A673 (cell line): ENCODE data around the gene CDH23. TPM values are rescaled to one million over a fixed set of nuclear protein-coding genes. Genes with fewer than 3 reads are reported as not detected.

Experiments used
- BruUV-seq: library from RNA; stranded (reverse); fragments of 400-500 nt; replicated peaks from 2 replicates; lab custom pipeline; 2021; lab: Mats Ljungman, UMichigan
- CTCF ChIA-PET: fragments of 300-600 bp; sonication (Branson Sonifier 250); formaldehyde crosslinking; loops from one replicate; lab custom pipeline; 2022; ENCODE audit warnings: antibody characterized with exemption; lab: Charles Lee
- POLR2A ChIA-PET: fragments of 300-600 bp; sonication (Branson Sonifier 250); formaldehyde crosslinking; loops from one replicate; lab custom pipeline; 2022; ENCODE audit warnings: antibody characterized with exemption; ENCODE audit not compliant: low non-redundant PET; lab: Charles Lee
- DNase-seq: peaks from one replicate; pipeline ENCODE4 v3.0.0-alpha.2; 2015; ENCODE audit warnings: low spot score
- H3K27ac ChIP-seq: fragments of 200-600 bp; sonication (generic); 2 replicates; pipeline ENCODE4 v1.5.1; 2016; ENCODE audit warnings: mixed run types, low read depth, mild to moderate bottlenecking, mixed read lengths, antibody characterized with exemption, low read length; ENCODE audit not compliant: poor library complexity, severe bottlenecking
- H3K27me3 ChIP-seq: fragments of 200-600 bp; sonication (generic); replicated peaks from 2 replicates; pipeline ENCODE4 v1.6.1; 2017; ENCODE audit warnings: mixed run types, low read depth, mild to moderate bottlenecking, mixed read lengths, antibody characterized with exemption, low read length; ENCODE audit not compliant: insufficient read depth, poor library complexity
- H3K36me3 ChIP-seq: fragments of 200-600 bp; sonication (generic); 2 replicates; pipeline ENCODE4 v1.6.1; 2016; ENCODE audit warnings: mixed run types, mild to moderate bottlenecking, mixed read lengths, antibody characterized with exemption, low read length; ENCODE audit not compliant: insufficient read depth, poor library complexity, severe bottlenecking
- H3K4me1 ChIP-seq: fragments of 200-600 bp; sonication (generic); 2 replicates; pipeline ENCODE4 v1.6.1; 2017; ENCODE audit warnings: mixed run types, mild to moderate bottlenecking, mixed read lengths, antibody characterized with exemption, low read length; ENCODE audit not compliant: insufficient read depth, poor library complexity, severe bottlenecking
- H3K4me3 ChIP-seq: fragments of 200-600 bp; sonication (generic); 2 replicates; pipeline ENCODE4 v1.5.1; 2016; ENCODE audit warnings: low read depth, mixed run types, mild to moderate bottlenecking, mixed read lengths, low read length; ENCODE audit not compliant: poor library complexity, severe bottlenecking
- H3K9me3 ChIP-seq: fragments of 200-600 bp; sonication (generic); 2 replicates; pipeline ENCODE4 v1.6.1; 2016; ENCODE audit warnings: mixed run types, low read depth, mild to moderate bottlenecking, mixed read lengths, antibody characterized with exemption, low read length; ENCODE audit not compliant: poor library complexity, severe bottlenecking
- CTCF ChIP-seq: fragments of 300-800, 200-600 bp; sonication (generic); conservative IDR thresholded peaks from 2 replicates; pipeline ENCODE4 v1.5.1; 2017; ENCODE audit warnings: low read depth, mild to moderate bottlenecking, antibody characterized with exemption, low read length, moderate library complexity, mixed read lengths
- EZH2 ChIP-seq: fragments of 200-600 bp; sonication (generic); IDR thresholded peaks from 2 replicates; pipeline ENCODE4 v1.6.1; 2017; ENCODE audit warnings: borderline replicate concordance, low read depth, mild to moderate bottlenecking, mixed read lengths, antibody characterized with exemption, low read length; ENCODE audit not compliant: poor library complexity, severe bottlenecking
- intact Hi-C: fragments of 100-400 bp; cut with micrococcal nuclease; formaldehyde crosslinking; loops from one replicate; pipeline ENCODE4 v1.10.0; 2022; ENCODE audit not compliant: unreplicated experiment
- total RNA-seq: library from RNA; stranded (reverse); gene quantifications from 2 replicates; pipeline ENCODE4 v1.2.3, GENCODE V29; 2021

The CDH23 gene
- total RNA-seq, 1 experiment from 2014 or later: 49.7 TPM

- TF ChIP-seq EZH2 (no peak), CTCF (no peak)
- DNase-seq: no peak
- no peaks in the 10 kb centered on the region for H3K9me3 ChIP-seq
- intact Hi-C loops: no loop called here
- POLR2A ChIA-PET: no interaction called here
- H3K4me1 ChIP-seq: peaks cover 24% of the 10 kb centered on the region
- CTCF ChIA-PET: no interaction called here
- H3K27ac ChIP-seq: no peak overlapping the region
- no peak overlapping the region for H3K4me3 ChIP-seq
- no TSS peak for BruUV-seq
- H3K27me3 ChIP-seq: no peaks in the 10 kb centered on the region
- no peaks in the 10 kb centered on the region for H3K36me3 ChIP-seq
Measured at GRCh38 chr10:71588685-71589084, 192.0 kb downstream of the CDH23 start.

GRCh38 chr10:71589617-71590551 lies 193.2 kb downstream of the CDH23 start:
- intact Hi-C loops: no loop called here
- no peak for DNase-seq
- H3K4me1 ChIP-seq: peaks cover 24% of the 10 kb centered on the region
- ChIA-PET CTCF (no interaction called here), POLR2A (no interaction called here)
- TF ChIP-seq EZH2: no peak
- no peak for TF ChIP-seq CTCF
- H3K27me3 ChIP-seq: no peaks in the 10 kb centered on the region
- H3K9me3 ChIP-seq: no peaks in the 10 kb centered on the region
- BruUV-seq: no TSS peak
- no peaks in the 10 kb centered on the region for H3K36me3 ChIP-seq
- no peak overlapping the region for H3K27ac ChIP-seq
- H3K4me3 ChIP-seq: no peak overlapping the region

GRCh38 chr10:71590781-71591350 lies 194.1 kb downstream of the CDH23 start:
- intact Hi-C loops: no loop called here
- Histone ChIP-seq H3K36me3 (no peaks in the 10 kb centered on the region), H3K27ac (no peak overlapping the region), H3K27me3 (no peaks in the 10 kb centered on the region), H3K9me3 (no peaks in the 10 kb centered on the region), H3K4me3 (no peak overlapping the region), H3K4me1 (peaks cover 21% of the 10 kb centered on the region)
- TF ChIP-seq CTCF: no peak
- TF ChIP-seq EZH2: no peak
- POLR2A ChIA-PET: no interaction called here
- peak; percentile 48 for DNase-seq
- CTCF ChIA-PET: interaction anchor here (0.6 kb wide), 1 partner anchor 1138 kb away, joined by 4 read pairs; no protein-coding TSS in a partner anchor
- no TSS peak for BruUV-seq
